ENCODE results near the gene EBF4.

The EBF4 gene

DNA sequence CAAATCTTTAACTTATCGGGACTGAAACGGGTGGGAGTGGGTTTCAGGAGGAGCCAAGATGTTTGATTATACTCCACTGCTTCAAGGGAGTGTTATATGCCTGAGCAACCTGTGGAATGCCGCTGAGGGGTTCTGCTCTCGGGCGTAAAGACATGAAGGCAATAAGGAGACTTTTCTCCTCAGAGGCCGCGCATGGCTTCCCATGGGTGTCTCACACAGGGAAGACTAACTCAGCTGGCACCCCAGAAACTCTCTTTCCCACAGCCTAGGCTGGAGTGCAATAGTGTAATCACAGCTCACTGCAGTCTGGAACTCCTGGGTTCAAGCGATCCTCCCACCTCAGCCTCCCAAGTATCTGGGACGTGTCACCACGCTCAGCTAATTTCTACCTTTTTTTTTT is 117.1 kb downstream of the EBF4 start:
- no peak overlapping the region for H3K27ac ChIP-seq
- TF ChIP-seq, protein P1, sequence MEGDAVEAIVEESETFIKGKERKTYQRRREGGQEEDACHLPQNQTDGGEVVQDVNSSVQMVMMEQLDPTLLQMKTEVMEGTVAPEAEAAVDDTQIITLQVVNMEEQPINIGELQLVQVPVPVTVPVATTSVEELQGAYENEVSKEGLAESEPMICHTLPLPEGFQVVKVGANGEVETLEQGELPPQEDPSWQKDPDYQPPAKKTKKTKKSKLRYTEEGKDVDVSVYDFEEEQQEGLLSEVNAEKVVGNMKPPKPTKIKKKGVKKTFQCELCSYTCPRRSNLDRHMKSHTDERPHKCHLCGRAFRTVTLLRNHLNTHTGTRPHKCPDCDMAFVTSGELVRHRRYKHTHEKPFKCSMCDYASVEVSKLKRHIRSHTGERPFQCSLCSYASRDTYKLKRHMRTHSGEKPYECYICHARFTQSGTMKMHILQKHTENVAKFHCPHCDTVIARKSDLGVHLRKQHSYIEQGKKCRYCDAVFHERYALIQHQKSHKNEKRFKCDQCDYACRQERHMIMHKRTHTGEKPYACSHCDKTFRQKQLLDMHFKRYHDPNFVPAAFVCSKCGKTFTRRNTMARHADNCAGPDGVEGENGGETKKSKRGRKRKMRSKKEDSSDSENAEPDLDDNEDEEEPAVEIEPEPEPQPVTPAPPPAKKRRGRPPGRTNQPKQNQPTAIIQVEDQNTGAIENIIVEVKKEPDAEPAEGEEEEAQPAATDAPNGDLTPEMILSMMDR (conservative IDR thresholded peaks at IDR 0.05): no peak
- no peak for TF ChIP-seq ZFX (IDR thresholded peaks at IDR 0.05)

All from C4-2B (cell line).